A673 (cell line): Measurements from ENCODE around the gene ALKAL2.

Source experiments
- EZH2 ChIP-seq: fragments of 200-600 bp; sonication (generic); IDR thresholded peaks from 2 replicates; pipeline ENCODE4 v1.6.1; 2017; ENCODE audit warnings: borderline replicate concordance, low read depth, mild to moderate bottlenecking, mixed read lengths, antibody characterized with exemption, low read length; ENCODE audit not compliant: poor library complexity, severe bottlenecking
- TF ChIP-seq, protein P1 (sequence below): fragments of 300-800, 200-600 bp; sonication (generic); conservative IDR thresholded peaks from 2 replicates; pipeline ENCODE4 v1.5.1; 2017; ENCODE audit warnings: low read depth, mild to moderate bottlenecking, antibody characterized with exemption, low read length, moderate library complexity, mixed read lengths

DNA sequence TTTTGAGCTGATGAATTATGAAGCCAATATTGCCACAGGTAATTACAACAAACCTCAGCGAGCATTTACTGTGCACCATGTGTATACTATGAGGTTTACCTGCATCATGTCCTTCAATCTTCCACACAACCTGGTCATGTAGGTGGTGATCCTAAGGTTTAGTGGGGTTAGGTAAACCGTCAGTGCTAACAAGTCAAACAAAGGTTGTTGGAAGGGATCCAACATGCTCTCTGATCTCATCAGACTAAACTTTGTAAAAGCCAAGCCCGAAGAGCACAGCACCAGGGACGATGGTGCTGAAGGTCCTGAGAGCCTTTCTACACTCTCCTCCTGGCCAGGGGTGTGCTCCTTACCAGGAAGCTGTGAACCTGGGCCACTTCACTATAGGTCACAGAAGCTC is 53.5 kb downstream of the ALKAL2 start:
- TF ChIP-seq, protein P1, sequence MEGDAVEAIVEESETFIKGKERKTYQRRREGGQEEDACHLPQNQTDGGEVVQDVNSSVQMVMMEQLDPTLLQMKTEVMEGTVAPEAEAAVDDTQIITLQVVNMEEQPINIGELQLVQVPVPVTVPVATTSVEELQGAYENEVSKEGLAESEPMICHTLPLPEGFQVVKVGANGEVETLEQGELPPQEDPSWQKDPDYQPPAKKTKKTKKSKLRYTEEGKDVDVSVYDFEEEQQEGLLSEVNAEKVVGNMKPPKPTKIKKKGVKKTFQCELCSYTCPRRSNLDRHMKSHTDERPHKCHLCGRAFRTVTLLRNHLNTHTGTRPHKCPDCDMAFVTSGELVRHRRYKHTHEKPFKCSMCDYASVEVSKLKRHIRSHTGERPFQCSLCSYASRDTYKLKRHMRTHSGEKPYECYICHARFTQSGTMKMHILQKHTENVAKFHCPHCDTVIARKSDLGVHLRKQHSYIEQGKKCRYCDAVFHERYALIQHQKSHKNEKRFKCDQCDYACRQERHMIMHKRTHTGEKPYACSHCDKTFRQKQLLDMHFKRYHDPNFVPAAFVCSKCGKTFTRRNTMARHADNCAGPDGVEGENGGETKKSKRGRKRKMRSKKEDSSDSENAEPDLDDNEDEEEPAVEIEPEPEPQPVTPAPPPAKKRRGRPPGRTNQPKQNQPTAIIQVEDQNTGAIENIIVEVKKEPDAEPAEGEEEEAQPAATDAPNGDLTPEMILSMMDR = no peak
- no peak for TF ChIP-seq EZH2
